ENCODE data around the gene EEFSEC.

EEFSEC gene

DNA sequence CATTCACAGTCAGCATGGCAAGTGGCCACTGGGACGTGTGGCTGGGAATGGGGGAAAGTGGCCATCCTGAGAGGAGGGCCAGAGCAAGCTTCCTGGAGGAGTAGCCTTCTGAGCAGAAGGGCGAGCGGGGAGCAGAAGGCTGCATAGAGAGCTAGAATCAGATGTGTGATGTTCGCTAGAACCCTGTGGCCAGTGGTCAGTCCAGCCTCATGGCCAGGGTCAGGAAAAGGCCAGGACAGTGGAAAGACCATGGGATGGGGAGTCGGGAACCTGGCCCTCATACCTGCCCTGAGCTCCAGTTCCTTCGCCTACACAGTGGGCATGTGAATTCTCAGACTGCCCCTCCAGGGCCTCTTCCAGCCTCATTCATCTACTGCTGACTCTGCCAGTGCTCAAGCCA, 211.0 kb downstream of the EEFSEC start:
- TF ChIP-seq CTCF (IDR thresholded peaks at IDR 0.05; ENCODE audit: borderline replicate concordance, insufficient read depth, low read depth, low read length), result no peak
- no peak overlapping the region for H3K4me3 ChIP-seq (ENCODE audit: low read depth, low read length)

- no peak for TF ChIP-seq CTCF (IDR thresholded peaks at IDR 0.05; ENCODE audit: borderline replicate concordance, insufficient read depth, low read depth, low read length)
- H3K4me3 ChIP-seq (ENCODE audit: low read depth, low read length), result no peak overlapping the region
These were observed 211.6 kb downstream of the EEFSEC start for GRCh38 chr3:128364808-128365360.

GRCh38 chr3:128366136-128366535, 212.9 kb downstream of the EEFSEC start:
- no peak for TF ChIP-seq CTCF (IDR thresholded peaks at IDR 0.05; ENCODE audit: borderline replicate concordance, insufficient read depth, low read depth, low read length)
- H3K4me3 ChIP-seq (ENCODE audit: low read depth, low read length), result no peak overlapping the region

DNA sequence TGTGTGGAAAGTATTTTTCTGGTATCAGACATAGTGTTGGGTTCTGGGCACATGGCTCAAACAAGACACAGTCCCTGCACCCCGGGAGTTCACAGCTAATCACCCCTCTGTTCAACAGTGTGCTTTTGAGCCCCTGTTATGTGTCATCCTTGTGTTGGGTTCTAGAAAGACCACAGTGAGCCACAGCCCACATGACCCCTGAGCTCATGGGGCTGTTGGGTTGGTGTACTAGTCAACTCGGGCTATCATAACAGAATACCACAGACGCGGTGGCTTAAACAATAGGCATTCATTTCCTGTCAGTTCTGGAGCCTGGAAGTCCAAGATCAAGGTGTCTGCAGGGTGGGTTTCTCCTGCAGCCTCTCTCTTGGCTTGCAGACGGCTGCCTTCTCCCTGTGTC, 213.4 kb downstream of the EEFSEC start:
- no peak for TF ChIP-seq CTCF (IDR thresholded peaks at IDR 0.05; ENCODE audit: borderline replicate concordance, insufficient read depth, low read depth, low read length)
- no peak overlapping the region for H3K4me3 ChIP-seq (ENCODE audit: low read depth, low read length)

DNA sequence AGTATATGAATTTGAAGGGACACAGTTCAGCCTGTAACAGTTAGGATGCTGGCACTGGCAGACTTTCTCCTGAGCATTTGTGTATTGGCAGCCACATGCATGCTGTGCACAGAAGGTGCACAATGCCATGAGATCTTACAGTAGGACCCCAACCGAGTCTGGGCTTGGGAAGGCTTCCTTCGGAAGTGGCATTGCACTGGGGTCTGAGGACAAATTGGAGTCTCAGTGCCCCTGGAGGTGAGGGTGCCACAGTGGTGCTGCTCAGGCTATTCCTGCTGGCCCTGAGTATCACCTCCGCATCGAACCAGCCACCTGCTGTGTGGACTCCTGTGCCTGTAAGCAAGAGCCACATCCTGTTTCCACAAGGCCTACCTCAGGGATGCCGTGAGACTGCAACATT, 213.9 kb downstream of the EEFSEC start:
- no peak overlapping the region for H3K4me3 ChIP-seq (ENCODE audit: low read depth, low read length)
- TF ChIP-seq CTCF (IDR thresholded peaks at IDR 0.05; ENCODE audit: borderline replicate concordance, insufficient read depth, low read depth, low read length), result no peak

GRCh38 chr3:128367761-128368160, 214.5 kb downstream of the EEFSEC start:
- no peak overlapping the region for H3K4me3 ChIP-seq (ENCODE audit: low read depth, low read length)
- TF ChIP-seq CTCF (IDR thresholded peaks at IDR 0.05; ENCODE audit: borderline replicate concordance, insufficient read depth, low read depth, low read length), result no peak

- TF ChIP-seq CTCF (IDR thresholded peaks at IDR 0.05; ENCODE audit: borderline replicate concordance, insufficient read depth, low read depth, low read length), result no peak
- no peak overlapping the region for H3K4me3 ChIP-seq (ENCODE audit: low read depth, low read length)
These were observed 215.3 kb downstream of the EEFSEC start for GRCh38 chr3:128368626-128369025.
